Breast epithelium (tissue), 3 donors: ENCODE measurements around the gene ASMT.

Experiments used
- CTCF ChIP-seq, 3 donors: fragments of 450-650 bp; IDR thresholded peaks; one replicate each; pipeline ENCODE4 v1.5.1; 2016 to 2017; ENCODE audit warnings: antibody characterized with exemption in 3 of 3, mild to moderate bottlenecking in 3 of 3, moderate library complexity in 3 of 3
- POLR2A ChIP-seq: fragments of 450-650 bp; IDR thresholded peaks from one replicate; pipeline ENCODE4 v1.6.1; 2016; ENCODE audit warnings: antibody characterized with exemption, mild to moderate bottlenecking, moderate library complexity
- POLR2AphosphoS5 ChIP-seq, 3 donors: sonication (generic); formaldehyde crosslinking; IDR thresholded peaks; one replicate each; pipeline ENCODE4 v1.6.1; 2017; ENCODE audit warnings: antibody characterized with exemption in 3 of 3

DNA sequence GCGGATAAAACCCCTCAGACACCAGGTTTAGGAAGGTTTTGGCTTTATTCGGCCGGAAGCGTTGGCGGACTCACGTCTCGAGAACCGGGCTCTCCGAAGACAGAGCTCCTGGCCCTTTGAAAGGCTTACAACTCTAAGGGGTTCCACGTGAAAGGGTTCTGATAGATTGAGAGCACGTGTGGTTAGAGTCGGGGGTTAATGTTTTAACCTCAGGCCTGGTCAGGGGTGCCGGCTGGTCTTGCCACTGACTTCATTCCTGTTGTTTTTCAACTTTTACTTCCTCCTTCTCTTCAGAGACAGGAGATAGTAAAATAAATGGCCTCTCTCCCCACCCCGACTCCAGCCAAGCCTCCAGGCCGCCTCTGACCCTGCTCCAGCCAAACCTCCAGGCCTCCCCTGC is 4.7 kb upstream of the ASMT start:
- TF ChIP-seq POLR2A (no peak), POLR2AphosphoS5 (IDR thresholded peaks at IDR 0.05) (no peak), CTCF (IDR thresholded peaks at IDR 0.05) (no peak)
